Endometrial microvascular endothelial cells (primary cell): ENCODE measurements around the gene KIF18B. TPM values are rescaled to one million over a fixed set of nuclear protein-coding genes. Genes with fewer than 3 reads are reported as not detected.

ENCODE experiments used
- in situ Hi-C: cut with HindIII; loops from 2 replicates; pipeline ENCODE4 v1.10.0; 2017; ENCODE audit warnings: low sequenced_read_pairs, low pct_unique_long_range_greater_than_20kb; ENCODE audit errors: inconsistent ontology term
- total RNA-seq: library from RNA; depleted of rRNA; stranded (reverse); fragments of >200 nt; gene quantifications from one replicate; pipeline ENCODE4 v1.2.3, GENCODE V29; 2015; ENCODE audit errors: inconsistent ontology term

The KIF18B gene
- total RNA-seq, 1 donor from 2014 or later: 30.1 TPM

- in situ Hi-C loops: no loop called here
These were observed 21.6 kb downstream of the KIF18B start for GRCh38 chr17:44925731-44926697.

GRCh38 chr17:44924107-44924544, 23.4 kb downstream of the KIF18B start:
- in situ Hi-C loops: no loop called here

- in situ Hi-C loops: no loop called here
These were observed 24.7 kb downstream of the KIF18B start for GRCh38 chr17:44922746-44923470.

GRCh38 chr17:44922136-44922535, 25.4 kb downstream of the KIF18B start:
- in situ Hi-C loops: no loop called here

GRCh38 chr17:44921122-44921882, 26.3 kb downstream of the KIF18B start:
- in situ Hi-C loops: no loop called here

- in situ Hi-C loops: no loop called here
These were observed 27.0 kb downstream of the KIF18B start for GRCh38 chr17:44920565-44920940.

GRCh38 chr17:44919885-44920564, 27.5 kb downstream of the KIF18B start:
- in situ Hi-C loops: no loop called here

- in situ Hi-C loops: no loop called here
These were observed 28.2 kb downstream of the KIF18B start for GRCh38 chr17:44919411-44919810.

- in situ Hi-C loops: no loop called here
These were observed 29.6 kb downstream of the KIF18B start for GRCh38 chr17:44918006-44918405.

GRCh38 chr17:44917456-44917855, 30.1 kb downstream of the KIF18B start:
- in situ Hi-C loops: no loop called here

- in situ Hi-C loops: no loop called here
These were observed 30.8 kb downstream of the KIF18B start for GRCh38 chr17:44916781-44917241.

- in situ Hi-C loops: no loop called here
These were observed 31.5 kb downstream of the KIF18B start for GRCh38 chr17:44915862-44916780.

- in situ Hi-C loops: no loop called here
These were observed 32.2 kb downstream of the KIF18B start, which contains the start of gene GFAP for GRCh38 chr17:44915321-44915726. Gene GFAP, minus strand, starts transcription at chr17:44915500. Its CDS starts 14 bp downstream, at chr17:44915486.

- in situ Hi-C loops: no loop called here
These were observed 32.8 kb downstream of the KIF18B start for GRCh38 chr17:44914698-44915271.

- in situ Hi-C loops: no loop called here
These were observed 33.4 kb downstream of the KIF18B start for GRCh38 chr17:44914148-44914547.

- in situ Hi-C loops: no loop called here
These were observed 33.9 kb downstream of the KIF18B start for GRCh38 chr17:44913676-44914075.
